Tibial nerve (tissue), 4 donors: Measurements from ENCODE around the gene SEC63. TPM values are rescaled to one million over a fixed set of nuclear protein-coding genes. Genes with fewer than 3 reads are reported as not detected.

Experiments
- DNase-seq, 2 donors: peaks; one replicate each; pipeline ENCODE4 v3.0.0-alpha.2; 2019; ENCODE audit warnings: low spot score in 2 of 2
- H3K27ac ChIP-seq, 4 donors: fragments of 200-600 bp; sonication (generic) in 3 of 4; one replicate each; pipeline ENCODE4 v1.5.1; 2017 to 2019; ENCODE audit warnings: mild to moderate bottlenecking in 1 of 4
- H3K27me3 ChIP-seq, 2 donors: fragments of 200-600 bp; sonication (generic) in 1 of 2; one replicate each; pipeline versions ENCODE4 v1.5.1 to v1.6.0; 2017 to 2019
- H3K36me3 ChIP-seq, 3 donors: fragments of 200-600 bp; sonication (generic); one replicate each; pipeline ENCODE4 v1.5.1; 2018 to 2019
- H3K4me1 ChIP-seq, 4 donors: fragments of 200-600 bp; sonication (generic) in 3 of 4; one replicate each; pipeline ENCODE4 v1.5.1; 2017 to 2019
- H3K4me3 ChIP-seq, 4 donors: fragments of 200-600 bp; sonication (generic) in 3 of 4; one replicate each; pipeline ENCODE4 v1.5.1; 2017 to 2019; ENCODE audit warnings: mild to moderate bottlenecking in 1 of 4, moderate library complexity in 1 of 4
- H3K9me3 ChIP-seq, 4 donors: fragments of 200-600 bp; sonication (generic) in 3 of 4; one replicate each; pipeline ENCODE4 v1.5.1; 2017 to 2019
- EP300 ChIP-seq, 2 donors: sonication (generic); formaldehyde crosslinking; IDR thresholded peaks; one replicate each; pipeline ENCODE4 v1.6.1; 2017; ENCODE audit warnings: antibody characterized with exemption in 2 of 2, mild to moderate bottlenecking in 1 of 2
- POLR2A ChIP-seq, 2 donors: fragments of 450-650 bp; IDR thresholded peaks; one replicate each; pipeline ENCODE4 v1.6.1; 2017; ENCODE audit warnings: antibody characterized with exemption in 2 of 2, mild to moderate bottlenecking in 2 of 2, moderate library complexity in 2 of 2
- WGBS, 2 donors: methylation state at CpG; one replicate each; pipeline ENCODE4 v1.1.5; 2018; 5-methylcytosine and 5-hydroxymethylcytosine counted together
- total RNA-seq, 4 donors: library from RNA; depleted of rRNA; stranded (reverse); fragments of >200 nt; gene quantifications; one replicate each; pipeline ENCODE4 v1.1.0, GENCODE V29; 2016
- TF ChIP-seq, protein P1 (sequence below), 5 experiments: fragments of 200-600 bp in 3 of 5; fragments of 450-650 bp in 2 of 5; sonication (generic) in 3 of 5; IDR thresholded peaks; one replicate each; pipeline ENCODE4 v1.5.1; 2016 to 2019; ENCODE audit warnings: antibody characterized with exemption in 5 of 5, mild to moderate bottlenecking in 3 of 5, moderate library complexity in 2 of 5

SEC63 gene
- total RNA-seq, 4 donors from 2014 or later, result 32.6 to 84.0 (median 44.5) TPM

GRCh38 chr6:107982486-107982885, 24.5 kb upstream of the SEC63 start:
- WGBS, 2 donors, result 63 to 73% methylated on average over 1 of the region's 1 CpG
- TF ChIP-seq EP300 (IDR thresholded peaks at IDR 0.05), result no peak

GRCh38 chr6:107981695-107982094, 23.7 kb upstream of the SEC63 start:
- no peaks in the 10 kb centered on the region for H3K9me3 ChIP-seq
- H3K4me1 ChIP-seq, result no peaks in the 10 kb centered on the region
- H3K27ac ChIP-seq, result no peak overlapping the region
- TF ChIP-seq, protein P1, sequence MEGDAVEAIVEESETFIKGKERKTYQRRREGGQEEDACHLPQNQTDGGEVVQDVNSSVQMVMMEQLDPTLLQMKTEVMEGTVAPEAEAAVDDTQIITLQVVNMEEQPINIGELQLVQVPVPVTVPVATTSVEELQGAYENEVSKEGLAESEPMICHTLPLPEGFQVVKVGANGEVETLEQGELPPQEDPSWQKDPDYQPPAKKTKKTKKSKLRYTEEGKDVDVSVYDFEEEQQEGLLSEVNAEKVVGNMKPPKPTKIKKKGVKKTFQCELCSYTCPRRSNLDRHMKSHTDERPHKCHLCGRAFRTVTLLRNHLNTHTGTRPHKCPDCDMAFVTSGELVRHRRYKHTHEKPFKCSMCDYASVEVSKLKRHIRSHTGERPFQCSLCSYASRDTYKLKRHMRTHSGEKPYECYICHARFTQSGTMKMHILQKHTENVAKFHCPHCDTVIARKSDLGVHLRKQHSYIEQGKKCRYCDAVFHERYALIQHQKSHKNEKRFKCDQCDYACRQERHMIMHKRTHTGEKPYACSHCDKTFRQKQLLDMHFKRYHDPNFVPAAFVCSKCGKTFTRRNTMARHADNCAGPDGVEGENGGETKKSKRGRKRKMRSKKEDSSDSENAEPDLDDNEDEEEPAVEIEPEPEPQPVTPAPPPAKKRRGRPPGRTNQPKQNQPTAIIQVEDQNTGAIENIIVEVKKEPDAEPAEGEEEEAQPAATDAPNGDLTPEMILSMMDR (IDR thresholded peaks at IDR 0.05), result no peak
- TF ChIP-seq POLR2A (IDR thresholded peaks at IDR 0.05), result no peak
- no peak for TF ChIP-seq EP300 (IDR thresholded peaks at IDR 0.05)
- H3K36me3 ChIP-seq, result no peaks in the 10 kb centered on the region
- no peak overlapping the region for H3K4me3 ChIP-seq
- 69 to 90% methylated on average over 6 of the region's 6 CpGs for WGBS, 2 donors
- no peak for DNase-seq
- H3K27me3 ChIP-seq, result no peaks in the 10 kb centered on the region

More at GRCh38 chr6:107982486-107982885, 24.5 kb upstream of the SEC63 start:
- H3K27me3 ChIP-seq, result no peaks in the 10 kb centered on the region
- DNase-seq, result no peak
- H3K36me3 ChIP-seq, result no peaks in the 10 kb centered on the region
- no peak overlapping the region for H3K27ac ChIP-seq
- no peaks in the 10 kb centered on the region for H3K9me3 ChIP-seq
- H3K4me3 ChIP-seq, result no peak overlapping the region
- no peaks in the 10 kb centered on the region for H3K4me1 ChIP-seq

DNA sequence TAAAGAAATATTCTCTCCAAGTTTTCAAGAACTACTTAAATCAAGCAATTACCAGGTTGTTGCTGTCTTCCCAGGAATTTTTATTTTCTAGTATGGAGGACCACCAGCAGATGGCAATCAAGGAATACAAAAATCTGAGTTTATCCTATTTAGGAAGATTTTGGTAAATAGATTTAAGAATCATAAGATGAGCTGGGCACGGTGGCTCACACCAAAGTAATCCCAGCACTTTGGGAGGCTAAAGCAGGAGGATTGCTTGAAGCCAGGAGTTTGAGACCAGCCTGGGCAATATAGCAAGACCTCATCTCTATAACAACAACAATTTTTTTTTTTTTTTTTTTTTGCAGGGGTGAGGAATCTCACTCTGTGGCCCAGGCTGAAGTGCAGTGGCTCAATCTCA, 19.3 kb upstream of the SEC63 start:
- no peak for TF ChIP-seq POLR2A (IDR thresholded peaks at IDR 0.05)
- TF ChIP-seq, protein P1 (IDR thresholded peaks at IDR 0.05), result peak in 3 of 5 experiments; percentile 21 to 54 (median 23)
- no peak for TF ChIP-seq EP300 (IDR thresholded peaks at IDR 0.05)
- Histone ChIP-seq H3K27me3 (no peaks in the 10 kb centered on the region), H3K27ac (no peak overlapping the region), H3K36me3 (no peaks in the 10 kb centered on the region), H3K4me3 (no peak overlapping the region), H3K9me3 (no peaks in the 10 kb centered on the region), H3K4me1 (no peaks in the 10 kb centered on the region)
- DNase-seq, result no peak
- WGBS, 2 donors, result 8 to 14% methylated on average over 1 of the region's 1 CpG

DNA sequence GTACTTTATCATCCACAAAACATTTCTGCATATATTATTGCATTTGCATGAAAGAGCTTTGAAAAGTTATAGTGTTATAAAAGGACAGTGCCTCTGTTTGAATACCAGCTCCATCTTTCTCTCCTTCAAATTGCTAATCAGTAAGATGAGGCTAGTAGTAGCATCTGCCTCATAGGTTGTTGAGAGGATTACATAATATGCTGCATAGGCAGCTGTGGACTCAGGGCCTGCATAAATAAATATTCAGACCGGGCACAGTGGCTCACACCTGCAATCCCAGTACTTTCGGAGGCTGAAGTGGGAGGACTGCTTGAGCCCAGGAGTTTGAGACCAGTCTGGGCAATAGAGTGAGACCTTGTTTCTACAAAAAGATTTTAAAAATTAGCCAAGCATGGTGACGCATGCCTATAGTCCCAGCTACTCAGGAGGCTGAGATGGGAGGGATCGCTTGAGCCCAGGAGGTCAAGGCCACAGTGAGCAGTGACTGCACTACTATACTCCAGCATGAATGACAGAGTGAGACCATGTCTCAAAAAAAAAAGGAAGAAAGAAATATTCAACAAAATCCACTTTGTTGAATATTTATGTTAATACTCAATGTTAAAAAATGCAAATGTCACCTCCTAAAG, 18.3 kb upstream of the SEC63 start:
- no peak overlapping the region for H3K4me3 ChIP-seq
- no peak overlapping the region for H3K27ac ChIP-seq
- H3K4me1 ChIP-seq, result no peaks in the 10 kb centered on the region
- no peaks in the 10 kb centered on the region for H3K36me3 ChIP-seq
- H3K9me3 ChIP-seq, result no peaks in the 10 kb centered on the region
- TF ChIP-seq EP300 (IDR thresholded peaks at IDR 0.05), result no peak
- TF ChIP-seq, protein P1 (IDR thresholded peaks at IDR 0.05), result no peak
- no peak for TF ChIP-seq POLR2A (IDR thresholded peaks at IDR 0.05)
- no peaks in the 10 kb centered on the region for H3K27me3 ChIP-seq
- WGBS, 2 donors, result 73 to 87% methylated on average over 4 of the region's 4 CpGs
- no peak for DNase-seq

DNA sequence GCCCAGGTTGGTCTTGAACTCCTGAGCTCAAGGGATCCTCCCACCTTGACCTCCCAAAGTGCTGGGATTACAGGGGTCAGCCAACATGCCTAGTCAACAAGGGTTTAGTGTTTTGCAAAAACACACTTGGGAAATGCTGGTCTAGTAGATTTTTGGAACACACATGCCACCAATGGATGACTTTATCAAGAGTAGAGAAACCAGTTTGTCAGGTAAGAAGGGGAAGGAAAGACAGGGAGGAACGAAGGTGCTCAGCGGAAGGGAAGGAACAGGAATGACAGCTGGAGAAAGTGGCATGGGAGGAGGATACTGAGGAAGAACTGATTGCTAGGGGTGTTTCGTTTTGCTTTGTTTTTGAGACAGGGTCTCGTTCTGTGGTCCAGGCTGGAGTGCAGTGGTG, 15.6 kb upstream of the SEC63 start:
- TF ChIP-seq, protein P1 (IDR thresholded peaks at IDR 0.05), result no peak
- TF ChIP-seq POLR2A (IDR thresholded peaks at IDR 0.05) (no peak), EP300 (IDR thresholded peaks at IDR 0.05) (no peak)
- Histone ChIP-seq H3K9me3 (no peaks in the 10 kb centered on the region), H3K36me3 (no peaks in the 10 kb centered on the region), H3K4me3 (no peak overlapping the region), H3K4me1 (no peaks in the 10 kb centered on the region), H3K27me3 (no peaks in the 10 kb centered on the region), H3K27ac (no peak overlapping the region)
- no peak for DNase-seq
- WGBS, 2 donors, result 64 to 82% methylated on average over 4 of the region's 4 CpGs
